Bronchial epithelial cell (primary cell): ENCODE data around the gene KASH5. TPM values are rescaled to one million over a fixed set of nuclear protein-coding genes. Genes with fewer than 3 reads are reported as not detected.

Experiments used
- DNase-seq: peaks from one replicate; pipeline ENCODE4 v3.0.0-alpha.2; 2010; ENCODE audit warnings: low read depth
- FAIRE-seq: peaks from 2 replicates; lab custom pipeline; 2011; peaks lifted over from hg19 to GRCh38; lab: Jason Lieb, UNC
- H3K27me3 ChIP-seq: 2 replicates; pipeline ENCODE4 v1.5.1; 2011; ENCODE audit warnings: low read length; ENCODE audit not compliant: control insufficient read depth, insufficient read depth
- H3K36me3 ChIP-seq: 2 replicates; pipeline ENCODE4 v1.5.1; 2011; ENCODE audit warnings: low read length; ENCODE audit not compliant: control insufficient read depth, insufficient read depth
- H3K4me3 ChIP-seq: 2 replicates; pipeline ENCODE4 v1.5.1; 2011; ENCODE audit warnings: mild to moderate bottlenecking, low read depth, low read length, control low read depth
- total RNA-seq: library from RNA; depleted of rRNA; stranded (reverse); fragments of >200 nt; gene quantifications from 2 replicates; pipeline ENCODE4 v1.2.1, GENCODE V29; 2014
- TF ChIP-seq, protein P1 (sequence below): IDR thresholded peaks from 2 replicates; pipeline ENCODE4 v1.5.1; 2011; ENCODE audit warnings: mild to moderate bottlenecking, moderate library complexity, low read length, control low read depth, inconsistent platforms; ENCODE audit not compliant: insufficient read depth, severe bottlenecking

Gene KASH5
- total RNA-seq, 1 donor from 2014 or later: not detected

DNA sequence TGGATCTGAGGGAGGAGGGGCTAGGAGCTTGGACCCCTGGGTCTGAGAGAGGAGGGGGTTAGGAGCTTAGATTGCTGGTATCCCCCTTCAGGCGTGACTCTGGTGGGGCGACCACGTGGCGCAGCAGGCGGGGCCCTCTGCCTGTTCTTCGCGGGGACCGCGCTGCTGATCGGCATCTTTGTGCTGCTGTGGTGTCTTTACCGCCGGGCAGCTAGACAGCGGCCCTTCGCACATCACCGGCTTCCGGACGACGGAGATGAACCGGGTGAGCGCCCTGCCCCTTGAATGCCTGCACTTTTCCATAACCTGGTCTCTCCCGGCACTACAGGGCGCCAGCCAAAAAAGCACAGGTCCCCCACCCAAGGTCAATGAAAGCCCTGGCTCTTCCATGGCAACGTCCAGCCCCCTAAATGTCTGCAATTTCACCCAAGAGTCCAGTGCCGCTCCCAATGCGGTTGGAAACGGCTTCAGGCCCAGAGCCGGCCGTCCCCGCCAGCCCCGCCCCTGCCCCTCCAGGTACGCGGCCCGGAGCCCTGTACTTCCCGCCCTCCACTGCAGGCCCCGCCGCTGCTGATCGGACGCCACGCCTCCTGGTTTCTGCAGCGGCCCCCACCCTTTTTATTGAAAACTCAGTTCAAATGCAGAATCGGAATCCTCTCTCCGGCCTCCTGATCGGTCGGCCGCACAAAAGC, 40.0 kb downstream of the KASH5 start:
- H3K36me3 ChIP-seq: no peaks in the 10 kb centered on the region
- FAIRE-seq: no peak

DNA sequence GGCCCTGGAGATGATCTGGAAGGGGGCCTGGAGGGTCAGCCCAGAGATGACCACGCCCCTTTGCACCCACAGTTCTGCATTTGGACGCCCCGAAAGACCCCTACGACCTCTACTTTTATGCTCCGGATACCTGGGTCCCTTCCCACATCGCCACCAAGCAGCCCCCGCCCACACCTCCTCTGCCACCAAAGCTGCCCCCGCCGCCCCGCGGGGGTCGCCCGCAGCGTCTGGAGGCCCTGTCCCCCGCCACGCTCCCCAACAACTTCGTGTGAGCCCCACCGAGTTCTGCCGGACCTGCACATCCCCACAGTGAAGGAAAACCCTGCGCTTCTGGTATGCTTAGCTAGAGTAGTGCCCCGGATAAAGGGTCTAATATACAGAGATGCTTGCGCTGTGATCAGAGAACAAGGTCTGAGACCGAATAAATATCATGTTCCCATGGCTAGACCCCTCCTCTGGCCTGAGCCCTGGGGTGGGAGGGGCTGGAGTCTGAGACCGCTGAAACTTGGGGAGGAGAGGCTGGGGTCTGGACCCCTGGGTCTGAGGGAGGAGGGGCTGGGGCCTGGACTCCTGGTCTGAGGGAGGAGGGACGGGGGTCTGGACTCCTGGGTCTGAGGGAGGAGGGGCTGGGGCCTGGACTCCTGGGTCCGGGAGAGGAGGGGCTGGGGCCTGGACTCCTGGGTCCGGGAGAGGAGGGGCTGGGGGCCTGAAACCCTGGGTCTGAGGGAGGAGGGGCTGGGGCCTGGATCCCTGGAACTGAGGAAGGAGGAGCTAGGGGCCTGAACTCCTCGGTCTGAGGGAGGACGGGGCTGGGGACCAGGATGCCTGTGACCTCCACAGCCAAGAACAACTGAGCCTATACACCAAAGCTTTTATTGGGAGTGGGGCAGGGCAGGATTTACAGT, 40.8 kb downstream of the KASH5 start:
- DNase-seq: no peak

More for the DNA sequence above, 40.0 kb downstream of the KASH5 start:
- no peak for DNase-seq
- TF ChIP-seq, protein P1, sequence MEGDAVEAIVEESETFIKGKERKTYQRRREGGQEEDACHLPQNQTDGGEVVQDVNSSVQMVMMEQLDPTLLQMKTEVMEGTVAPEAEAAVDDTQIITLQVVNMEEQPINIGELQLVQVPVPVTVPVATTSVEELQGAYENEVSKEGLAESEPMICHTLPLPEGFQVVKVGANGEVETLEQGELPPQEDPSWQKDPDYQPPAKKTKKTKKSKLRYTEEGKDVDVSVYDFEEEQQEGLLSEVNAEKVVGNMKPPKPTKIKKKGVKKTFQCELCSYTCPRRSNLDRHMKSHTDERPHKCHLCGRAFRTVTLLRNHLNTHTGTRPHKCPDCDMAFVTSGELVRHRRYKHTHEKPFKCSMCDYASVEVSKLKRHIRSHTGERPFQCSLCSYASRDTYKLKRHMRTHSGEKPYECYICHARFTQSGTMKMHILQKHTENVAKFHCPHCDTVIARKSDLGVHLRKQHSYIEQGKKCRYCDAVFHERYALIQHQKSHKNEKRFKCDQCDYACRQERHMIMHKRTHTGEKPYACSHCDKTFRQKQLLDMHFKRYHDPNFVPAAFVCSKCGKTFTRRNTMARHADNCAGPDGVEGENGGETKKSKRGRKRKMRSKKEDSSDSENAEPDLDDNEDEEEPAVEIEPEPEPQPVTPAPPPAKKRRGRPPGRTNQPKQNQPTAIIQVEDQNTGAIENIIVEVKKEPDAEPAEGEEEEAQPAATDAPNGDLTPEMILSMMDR: no peak
- peak overlapping the region; percentile 9 for H3K4me3 ChIP-seq
- peaks cover 39% of the 10 kb centered on the region for H3K27me3 ChIP-seq

DNA sequence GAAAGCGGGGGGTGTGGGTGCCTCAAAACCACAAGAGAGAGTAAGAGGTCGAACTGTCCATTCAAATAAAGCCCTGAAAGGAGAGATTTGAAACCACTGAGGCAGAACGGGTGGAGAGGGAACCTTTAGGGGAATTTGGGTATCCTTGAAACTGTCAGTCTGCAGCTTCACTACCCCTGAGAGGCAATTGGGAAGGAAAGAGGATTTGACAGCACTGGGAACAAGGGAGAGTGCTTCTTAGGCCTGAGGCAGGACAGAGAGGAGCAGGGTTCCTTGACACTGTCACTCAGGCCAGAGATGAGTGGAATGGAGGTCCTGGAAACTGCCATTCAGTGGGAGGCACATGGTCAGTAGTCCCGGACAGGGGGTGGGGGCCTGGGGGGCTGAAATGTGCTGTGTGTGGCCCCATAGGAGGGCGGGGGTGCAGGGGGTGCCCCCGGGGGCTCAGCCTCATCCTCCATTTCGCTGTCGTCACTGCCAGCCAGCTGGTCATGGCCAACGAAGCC, 42.2 kb downstream of the KASH5 start:
- DNase-seq (no peak), FAIRE-seq (no peak)
- Histone ChIP-seq H3K4me3 (no peak overlapping the region), H3K36me3 (no peaks in the 10 kb centered on the region), H3K27me3 (peaks cover 42% of the 10 kb centered on the region)
- TF ChIP-seq, protein P1: no peak

More for the DNA sequence above, 40.8 kb downstream of the KASH5 start:
- no peak overlapping the region for H3K4me3 ChIP-seq
- no peaks in the 10 kb centered on the region for H3K36me3 ChIP-seq
- FAIRE-seq: no peak
- TF ChIP-seq, protein P1: no peak
- H3K27me3 ChIP-seq: peaks cover 43% of the 10 kb centered on the region

DNA sequence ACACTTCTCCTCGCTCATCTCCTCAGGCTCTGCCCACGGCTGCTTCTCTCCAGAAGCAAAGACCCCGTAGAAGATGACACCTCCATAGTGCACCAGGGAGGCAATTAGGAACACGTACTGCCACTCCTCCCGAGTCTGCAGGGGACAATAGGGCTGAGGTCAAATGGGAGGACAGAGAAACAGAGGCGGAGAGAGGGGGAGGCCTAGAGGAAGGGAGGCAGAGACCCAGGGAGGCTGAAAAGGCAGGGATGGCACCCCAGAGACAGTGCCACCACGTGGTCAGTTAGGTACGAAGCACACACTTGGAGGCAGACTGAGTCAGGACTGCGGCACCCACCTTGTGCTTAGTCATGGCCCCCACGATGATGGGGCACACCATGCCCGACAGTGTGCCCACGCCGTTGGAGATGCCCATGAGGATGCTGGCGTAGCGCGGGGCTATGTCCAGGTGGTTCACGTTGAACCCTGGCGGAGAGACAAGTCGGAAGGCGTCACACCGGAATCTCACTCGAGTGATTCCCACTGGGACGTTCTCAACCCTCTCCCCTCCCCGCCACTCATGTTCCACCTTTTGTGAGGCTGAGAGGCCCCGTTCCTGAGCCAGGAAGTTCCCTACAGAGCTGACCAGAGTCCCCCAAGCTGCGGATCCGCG, 42.8 kb downstream of the KASH5 start:
- no peak for FAIRE-seq
- DNase-seq: no peak
- Histone ChIP-seq H3K36me3 (no peaks in the 10 kb centered on the region), H3K27me3 (peaks cover 38% of the 10 kb centered on the region), H3K4me3 (no peak overlapping the region)
- TF ChIP-seq, protein P1: peak; percentile 27

DNA sequence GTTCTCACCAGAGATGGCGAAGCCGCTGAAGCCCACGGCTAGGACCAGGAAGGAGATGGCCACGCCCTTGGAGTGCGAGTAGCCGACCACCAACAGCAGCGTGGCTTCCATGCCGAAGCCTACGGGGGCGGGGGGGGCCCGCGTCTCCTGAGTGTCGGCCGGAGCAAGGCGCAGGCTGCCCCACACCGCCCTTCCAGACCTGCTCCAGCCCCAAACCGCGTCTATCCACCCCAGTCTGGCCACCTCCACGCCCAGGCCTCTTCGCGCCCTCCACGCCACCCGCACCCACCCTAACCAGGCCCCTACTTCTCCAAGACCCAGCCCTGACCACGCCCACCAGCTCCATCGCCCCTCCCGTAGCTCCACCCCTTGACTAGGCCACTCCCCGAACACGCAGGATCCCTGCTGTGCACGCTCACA, 43.3 kb downstream of the KASH5 start:
- FAIRE-seq: no peak
- DNase-seq: no peak
- no peaks in the 10 kb centered on the region for H3K36me3 ChIP-seq

More for the DNA sequence above, 43.3 kb downstream of the KASH5 start:
- Histone ChIP-seq H3K27me3 (peaks cover 37% of the 10 kb centered on the region), H3K4me3 (no peak overlapping the region)
- TF ChIP-seq, protein P1: no peak
